DMS 273 (cell line): ENCODE measurements around the gene C1orf159.
A peak's percentile ranks its signal among the peaks of the same experiment; 100 is the strongest.

Source experiments
- DNase-seq: peaks from one replicate; lab custom pipeline; 2025; ENCODE audit not compliant: unreplicated experiment; lab: John Stamatoyannopoulos, UW

The C1orf159 gene

GRCh38 chr1:1040004-1040991 is 75.6 kb downstream of the C1orf159 start:
- DNase-seq = peak; percentile 86

- DNase-seq = no peak
These were observed 76.6 kb downstream of the C1orf159 start for GRCh38 chr1:1039145-1039910.

GRCh38 chr1:1038694-1039093 is 77.2 kb downstream of the C1orf159 start:
- DNase-seq = no peak

- no peak for DNase-seq
These were observed 78.2 kb downstream of the C1orf159 start for GRCh38 chr1:1037366-1038327.

- peak; percentile 34 for DNase-seq
These were observed 80.5 kb downstream of the C1orf159 start for GRCh38 chr1:1035291-1035943.

GRCh38 chr1:1034439-1034781 is 81.5 kb downstream of the C1orf159 start:
- DNase-seq = no peak

- DNase-seq = no peak
These were observed 82.0 kb downstream of the C1orf159 start for GRCh38 chr1:1033731-1034438.

GRCh38 chr1:1033009-1033587 is 82.8 kb downstream of the C1orf159 start:
- DNase-seq = peak; percentile 95

GRCh38 chr1:1032424-1032823 is 83.5 kb downstream of the C1orf159 start:
- DNase-seq = peak; percentile 81
